ENCODE results near the gene RCBTB1. TPM values are rescaled to one million over a fixed set of nuclear protein-coding genes. Genes with fewer than 3 reads are reported as not detected.

Gene RCBTB1
- total RNA-seq, 1 donor from 2014 or later: 20.6 TPM

DNA sequence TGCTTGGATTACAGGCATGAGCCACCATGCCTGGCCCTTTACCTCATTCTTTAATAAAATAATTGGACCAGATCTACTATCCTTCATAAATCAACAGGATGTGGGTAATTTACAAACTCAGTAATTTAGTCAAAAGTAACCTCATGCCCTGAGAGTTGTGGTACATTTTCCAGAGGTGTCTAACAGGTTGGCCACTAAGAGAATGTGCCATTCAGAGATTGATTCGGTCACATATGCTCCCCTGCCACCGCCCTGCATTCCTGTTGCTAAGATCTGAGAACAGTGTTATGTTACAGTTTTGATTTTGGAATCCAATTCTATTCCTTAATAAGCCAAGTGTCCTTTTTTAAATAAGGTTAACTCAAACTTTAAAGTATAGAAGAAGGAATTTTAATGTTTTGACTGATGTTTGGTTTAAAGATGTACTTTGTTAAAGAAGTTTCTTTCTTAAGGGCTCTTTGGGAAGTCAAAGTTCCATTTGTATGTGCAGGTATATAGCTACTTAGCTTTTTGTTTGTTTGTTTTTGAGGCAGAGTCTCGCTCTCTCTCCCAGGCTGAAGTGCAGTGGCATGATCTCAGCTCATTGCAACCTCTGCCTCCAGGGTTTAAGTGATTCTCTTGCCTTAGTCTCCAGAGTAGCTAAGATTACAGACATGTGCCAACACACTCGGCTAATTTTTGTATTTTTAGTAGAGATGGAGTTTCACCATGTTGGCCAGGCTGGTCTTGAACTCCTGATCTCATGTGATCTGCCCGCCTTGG is 60.4 kb downstream of the RCBTB1 start:
- intact Hi-C loops (cut with micrococcal nuclease): no loop called here

DNA sequence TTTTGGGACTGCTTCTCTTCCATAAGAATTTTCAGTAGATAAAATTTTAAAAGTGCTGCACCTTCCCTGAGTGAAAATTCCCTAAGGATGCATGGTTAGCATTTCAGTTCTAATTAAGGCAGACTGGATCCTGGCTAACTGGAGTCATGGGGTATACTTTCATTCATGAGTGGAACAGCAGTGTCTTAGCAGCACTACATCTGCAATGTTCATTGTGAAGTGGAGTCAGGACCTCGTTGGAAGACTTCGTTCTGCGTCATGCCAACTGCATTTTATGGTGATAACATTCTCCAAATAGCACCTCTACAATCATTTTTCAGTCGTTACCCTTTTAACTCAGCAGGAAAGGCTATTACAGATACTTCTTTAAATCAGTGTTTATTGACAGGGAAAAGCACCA is 64.1 kb downstream of the RCBTB1 start:
- intact Hi-C loops (cut with micrococcal nuclease): no loop called here

DNA sequence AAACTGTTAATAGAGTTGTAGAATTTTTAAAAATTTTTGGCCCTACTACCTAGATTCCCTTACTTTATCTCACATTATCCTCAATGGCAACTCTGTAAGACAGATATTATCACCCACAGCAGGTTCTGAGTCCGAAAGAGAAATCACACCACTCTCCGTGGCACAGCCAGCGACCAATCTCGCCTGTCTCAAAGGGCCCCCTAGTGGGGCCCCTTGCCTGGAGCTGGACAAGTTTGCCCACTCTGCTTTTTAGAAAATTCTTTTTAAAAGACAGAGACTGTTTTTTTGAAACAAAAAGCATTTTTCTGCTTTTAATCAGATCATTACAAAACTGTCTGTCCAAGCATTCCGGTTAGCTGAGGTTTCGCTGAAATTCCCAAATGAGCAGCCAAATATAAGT is 67.9 kb downstream of the RCBTB1 start:
- intact Hi-C loops (cut with micrococcal nuclease): no loop called here

DNA sequence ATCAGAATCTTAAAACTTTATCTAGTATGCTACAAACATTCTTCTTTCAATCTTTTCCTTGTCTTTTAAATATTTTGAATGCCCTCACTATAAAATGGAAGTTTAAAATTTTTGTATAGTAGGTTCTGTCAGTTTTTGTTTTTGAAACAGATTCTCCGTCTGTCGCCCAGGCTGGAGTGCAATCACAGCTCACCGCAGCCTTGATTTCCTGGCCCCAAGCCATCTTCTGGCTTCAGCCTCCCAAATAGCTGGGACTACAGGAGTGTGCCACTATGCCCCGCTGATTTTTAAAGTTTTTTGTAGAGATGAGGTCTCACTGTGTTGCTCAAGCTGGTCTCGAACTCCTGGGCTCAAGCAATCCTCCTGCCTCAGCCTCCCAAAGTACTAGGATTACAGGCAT is 68.9 kb downstream of the RCBTB1 start:
- intact Hi-C loops (cut with micrococcal nuclease): no loop called here

DNA sequence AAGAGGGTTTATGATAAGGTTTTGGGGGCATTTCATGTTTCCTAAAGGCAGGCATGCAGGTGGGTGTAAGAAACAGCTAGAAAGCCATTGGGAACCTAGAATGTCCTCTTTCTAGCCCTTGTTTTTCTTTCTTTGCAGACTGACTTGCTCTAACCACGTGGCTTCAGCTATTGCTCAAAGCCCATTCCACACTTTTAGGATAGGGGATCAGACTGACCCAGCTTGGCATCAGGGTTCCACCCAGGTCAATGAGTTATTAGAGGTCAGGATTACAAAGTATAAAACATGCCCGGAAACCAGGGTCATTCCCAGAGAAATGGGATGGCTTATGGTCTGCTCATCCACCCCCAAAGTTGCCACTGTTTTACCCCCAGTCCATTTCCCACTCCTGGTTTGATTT is 72.8 kb downstream of the RCBTB1 start:
- intact Hi-C loops (cut with micrococcal nuclease): no loop called here

DNA sequence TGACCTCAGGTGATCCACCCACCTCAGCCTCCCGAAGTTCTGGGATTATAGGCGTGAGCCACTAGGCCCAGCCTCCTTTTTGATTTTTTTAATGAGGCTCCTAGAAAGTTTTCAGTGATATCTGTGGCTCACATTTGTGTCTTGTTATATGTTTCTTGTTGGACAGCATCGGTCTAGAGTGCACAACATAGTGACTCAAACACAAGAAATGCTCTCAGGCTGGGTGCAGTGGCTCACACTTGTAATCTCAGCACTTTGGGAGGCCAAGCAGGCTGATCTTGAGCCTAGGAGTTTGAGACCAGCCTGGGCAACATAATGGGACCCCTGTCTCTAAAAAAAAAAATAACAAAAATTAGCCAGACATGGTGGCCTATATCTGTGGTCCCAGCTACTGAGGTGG is 81.4 kb downstream of the RCBTB1 start:
- intact Hi-C loops (cut with micrococcal nuclease): no loop called here

DNA sequence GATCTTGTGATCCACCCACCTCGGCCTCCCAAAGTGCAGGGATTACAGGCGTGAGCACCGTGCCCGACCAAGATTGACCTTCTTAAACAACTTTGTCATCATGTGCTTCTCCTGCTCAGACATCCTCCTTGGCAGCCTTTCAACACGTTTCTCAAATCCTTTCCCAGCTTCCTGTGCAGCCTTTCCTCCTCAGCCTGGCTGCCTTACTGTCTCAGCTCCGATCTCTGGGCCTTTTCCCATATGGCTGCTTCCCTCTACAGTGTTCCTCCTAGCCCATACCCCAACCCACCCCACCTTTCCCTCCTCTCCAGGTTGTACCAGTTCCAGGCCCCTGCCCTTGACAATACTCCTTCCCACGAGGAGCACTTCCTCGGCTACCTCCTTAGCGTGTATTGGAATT is 82.4 kb downstream of the RCBTB1 start:
- intact Hi-C loops (cut with micrococcal nuclease): no loop called here

DNA sequence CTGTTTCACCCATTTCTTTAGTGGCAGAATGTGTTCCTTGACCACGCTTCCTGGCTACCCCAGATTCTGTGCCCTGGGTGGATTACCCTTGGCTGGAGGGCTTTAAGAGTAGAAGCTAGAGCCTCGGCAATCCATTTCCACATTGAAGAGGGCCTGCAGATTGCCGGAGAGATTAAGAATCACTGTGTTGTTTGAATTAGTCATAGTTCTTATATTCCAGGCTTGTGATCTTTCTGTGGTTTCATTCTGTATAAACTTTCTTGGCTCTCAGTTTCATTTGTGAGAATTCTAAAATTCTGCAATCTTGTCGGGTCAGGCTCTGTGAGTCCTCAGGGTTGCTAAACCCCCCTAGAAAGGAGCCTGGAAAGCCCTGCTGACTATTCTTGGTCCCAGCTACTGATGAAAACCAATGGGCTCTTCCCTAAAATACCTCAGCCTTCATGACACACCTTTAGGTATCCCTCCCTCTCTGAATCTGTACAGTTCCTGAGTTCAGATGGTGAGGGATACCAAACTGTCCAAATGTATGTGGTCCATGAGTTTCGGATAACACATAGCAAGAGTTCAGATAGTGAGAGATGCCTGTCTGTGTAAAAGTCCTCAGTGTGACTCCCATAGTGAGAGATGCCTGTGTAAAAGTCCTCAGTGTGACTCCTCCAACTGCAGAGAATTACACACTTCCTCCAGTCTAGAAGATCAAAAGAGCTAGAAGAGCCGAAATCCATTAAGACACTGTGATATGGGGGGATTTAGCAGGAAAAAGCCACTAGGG is 85.3 kb downstream of the RCBTB1 start:
- intact Hi-C loops (cut with micrococcal nuclease): loop anchor here (5.0 kb wide), 5 partner anchors 388 to 1463 kb away; partner anchors contain the start of genes CYSLTR2, NUDT15 and SPRYD7

DNA sequence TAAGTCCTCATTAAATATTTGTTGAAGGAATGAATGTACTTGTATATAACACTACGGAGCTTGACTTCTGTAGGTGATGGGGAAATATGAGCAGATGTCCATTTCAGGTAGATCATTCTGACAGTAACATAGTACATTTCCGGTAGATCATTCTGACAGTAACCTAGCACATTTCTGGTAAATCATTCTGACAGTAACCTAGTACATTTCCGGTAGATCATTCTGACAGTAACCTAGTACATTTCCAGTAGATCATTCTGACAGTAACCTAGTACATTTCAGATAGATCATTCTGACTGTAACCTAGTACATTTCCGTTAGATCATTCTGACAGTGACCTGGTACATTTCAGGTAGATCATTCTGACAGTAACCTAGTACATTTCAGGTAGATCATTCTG is 87.2 kb downstream of the RCBTB1 start:
- intact Hi-C loops (cut with micrococcal nuclease): loop anchor here (5.0 kb wide), 5 partner anchors 386 to 1461 kb away; partner anchors contain the start of genes CYSLTR2, NUDT15 and SPRYD7

DNA sequence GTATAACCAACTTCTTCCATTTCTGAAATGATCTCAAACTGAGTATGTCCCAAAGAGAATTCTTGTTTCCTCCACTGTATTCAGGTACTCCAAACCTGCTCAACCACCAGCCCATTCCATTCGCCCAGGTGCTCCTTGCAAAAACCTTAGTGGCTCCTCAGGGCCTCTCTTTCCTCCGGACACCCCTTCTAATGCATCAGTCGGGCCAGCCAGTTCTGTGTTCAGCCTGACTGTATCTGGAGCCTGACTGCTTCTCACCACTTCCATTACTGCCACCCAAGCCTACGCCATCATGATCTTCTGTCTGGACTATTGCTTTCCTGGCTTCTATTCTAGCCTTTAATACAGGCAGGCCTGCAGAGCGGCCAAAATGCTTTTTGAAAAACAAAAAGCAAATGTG is 88.1 kb downstream of the RCBTB1 start:
- intact Hi-C loops (cut with micrococcal nuclease): loop anchor here (2.0 to 5.0 kb wide), 8 partner anchors 186 to 1954 kb away; partner anchors contain the start of genes CYSLTR2, NUDT15 and SPRYD7

DNA sequence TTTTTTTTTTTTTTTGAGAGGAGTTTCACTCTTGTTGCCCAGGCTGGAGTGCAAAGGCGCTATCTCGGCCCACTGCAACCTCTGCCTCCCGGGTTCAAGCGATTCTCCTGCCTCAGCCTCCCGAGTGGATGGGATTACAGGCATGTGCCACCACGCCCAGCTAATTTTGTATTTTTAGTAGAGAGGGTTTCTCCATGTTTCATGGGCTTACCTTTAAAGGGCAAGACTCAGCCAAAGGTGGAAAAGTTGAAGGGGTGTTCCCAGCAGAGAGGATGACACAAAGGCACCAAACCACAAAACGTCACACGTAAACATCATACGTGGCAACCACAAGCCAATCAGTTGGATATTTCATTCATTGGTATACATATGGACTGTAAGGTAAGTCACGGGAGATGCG is 88.5 kb downstream of the RCBTB1 start:
- intact Hi-C loops (cut with micrococcal nuclease): loop anchor here (2.0 to 5.0 kb wide), 8 partner anchors 186 to 1954 kb away; partner anchors contain the start of genes CYSLTR2, NUDT15 and SPRYD7

DNA sequence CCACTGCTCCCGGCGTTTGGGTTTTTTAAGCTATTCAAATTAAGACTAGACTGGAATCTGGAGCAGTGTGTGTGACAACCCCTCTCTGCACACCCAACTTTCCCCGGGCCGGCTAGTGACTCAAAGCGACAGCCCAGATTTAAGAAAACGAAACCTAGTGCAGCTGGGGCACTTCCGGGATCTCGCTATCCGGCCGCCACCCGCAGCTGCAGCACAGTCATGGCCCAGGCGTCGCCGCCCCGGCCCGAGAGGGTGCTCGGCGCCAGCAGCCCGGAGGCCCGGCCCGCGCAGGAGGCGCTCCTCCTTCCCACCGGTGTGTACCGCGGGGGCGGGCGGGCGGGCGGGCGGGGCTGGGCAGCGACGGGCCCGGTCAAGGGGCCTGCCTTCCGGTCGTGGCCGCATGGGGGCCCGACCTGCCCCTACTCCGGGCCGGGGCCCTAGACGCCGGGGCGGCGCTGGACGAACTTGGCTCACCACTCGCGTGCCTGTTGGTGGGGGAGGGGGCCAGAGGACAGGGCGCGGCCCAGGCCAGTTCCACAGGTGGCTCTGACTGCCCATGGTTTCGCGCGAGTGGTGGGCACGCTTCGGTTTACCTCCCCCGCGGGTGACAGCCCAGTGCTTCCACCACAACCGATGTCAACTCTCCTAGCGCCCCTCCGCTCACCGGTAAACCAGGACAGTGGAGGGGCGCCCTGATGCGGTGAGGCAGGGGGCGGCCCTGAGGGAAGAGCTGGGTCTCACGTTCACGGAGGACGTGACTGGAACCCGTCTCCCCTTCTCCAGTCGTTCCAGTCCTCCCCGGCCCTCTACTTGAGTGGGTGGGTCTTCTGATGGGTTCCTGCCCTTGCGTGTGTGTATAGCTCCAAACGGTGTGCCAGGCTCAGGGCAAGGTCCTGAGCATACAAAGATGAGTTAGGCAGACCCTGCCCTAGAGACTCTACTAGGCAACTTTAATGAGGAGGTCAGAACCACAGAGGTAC is 89.3 kb downstream of the RCBTB1 start, which contains the start of gene PHF11:
TSS of gene PHF11 (plus strand) at position 171 of the 980 bp plus-strand sequence. CDS start at position 220, 49 bp downstream.
- intact Hi-C loops (cut with micrococcal nuclease): loop anchor here (1.0 to 5.0 kb wide), 15 partner anchors 45 to 1955 kb away; partner anchors contain the start of genes CAB39L, CDADC1, CYSLTR2 and EBPL

DNA sequence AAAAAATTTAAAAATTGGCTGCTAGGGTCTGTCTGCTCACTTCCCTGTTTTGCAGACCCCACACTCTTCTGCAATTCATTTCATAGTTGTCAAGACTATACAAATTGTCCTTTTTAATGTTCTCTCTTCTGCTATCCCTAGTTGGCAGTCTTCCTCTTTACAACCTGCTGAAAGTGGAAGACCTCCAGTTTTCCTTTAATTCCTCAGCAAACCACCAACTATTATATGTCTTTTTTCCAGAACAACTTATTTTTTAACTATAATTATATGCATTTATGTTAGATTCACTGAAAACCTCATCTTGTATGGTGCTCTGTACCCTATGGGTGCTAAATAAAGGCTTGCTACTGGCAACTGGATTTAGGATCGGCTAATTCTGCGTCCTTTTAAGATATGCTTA is 90.7 kb downstream of the RCBTB1 start:
- intact Hi-C loops (cut with micrococcal nuclease): loop anchor here (1.0 to 5.0 kb wide), 12 partner anchors 46 to 1457 kb away; partner anchors contain the start of genes CAB39L, CDADC1, CYSLTR2 and EBPL

DNA sequence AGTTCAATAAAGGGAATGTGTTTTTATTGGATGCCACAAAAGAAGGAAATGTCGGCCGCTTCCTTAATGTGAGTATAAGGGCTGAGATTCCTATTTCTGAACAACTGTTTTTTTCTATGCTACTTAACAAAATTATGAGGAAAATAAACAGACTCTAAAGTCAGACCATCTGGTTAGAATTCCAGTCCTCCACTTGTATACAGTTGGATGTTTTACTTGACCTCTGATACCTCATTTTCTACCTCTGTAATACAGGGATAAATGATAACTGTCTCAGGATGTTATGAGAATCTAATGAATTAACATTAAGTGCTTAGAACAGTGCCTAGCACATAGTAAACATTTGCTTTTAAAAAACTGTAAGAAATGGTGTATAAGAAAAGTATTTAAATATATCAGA is 96.8 kb downstream of the RCBTB1 start:
- intact Hi-C loops (cut with micrococcal nuclease): no loop called here

Other genes with a start within 250 kb of the RCBTB1 start
- 3.8 and 4.7 TPM in 2 replicates for gene CAB39L, start 141.5 kb downstream of the RCBTB1 start, total RNA-seq
- gene SETDB2, start 141.3 kb downstream of the RCBTB1 start, total RNA-seq: 14.3 and 14.6 TPM in 2 replicates
- 118 and 122 TPM in 2 replicates for gene PHF11, start 89.6 kb downstream of the RCBTB1 start, total RNA-seq
- 1.8 and 2.3 TPM in 2 replicates for gene ARL11, start 42.9 kb upstream of the RCBTB1 start, total RNA-seq
- gene EBPL, start 105.9 kb upstream of the RCBTB1 start, total RNA-seq: 35.5 and 35.6 TPM in 2 replicates
- gene KPNA3, start 207.1 kb upstream of the RCBTB1 start, total RNA-seq: 42.4 and 42.8 TPM in 2 replicates

Data from T-helper 1 cell treated with Interleukin-12 subunit alpha and Interleukin-12 subunit beta and Interleukin-4 antibody, amounts not matched to agents 30 ng/mL and 1 ng/mL, for 36 hours (primary cell).